ENCODE measurements around the gene FASTKD1. TPM values are rescaled to one million over a fixed set of nuclear protein-coding genes. Genes with fewer than 3 reads are reported as not detected.

Gene FASTKD1
- total and polyA plus RNA-seq, 2 donors (not counting 3 experiments of a cell fraction or from before 2014, with no cell fraction given), result 8.9 to 32.2 TPM

GRCh38 chr2:169513094-169513493 is 60.6 kb downstream of the FASTKD1 start:
- dilution Hi-C loops (cut with MboI; ENCODE audit: extremely low pct_ligation_motif_present, low sequenced_read_pairs), result no loop called here
- no peak overlapping the region for H3K4me2 ChIP-seq (ENCODE audit: insufficient read depth, low read length)
- no peaks in the 10 kb centered on the region for H3K27me3 ChIP-seq (ENCODE audit: control insufficient read depth in 2 of 2, insufficient read depth in 2 of 2, low read length in 2 of 2)
- CTCF ChIA-PET, result no interaction called here
- DNase-seq (ENCODE audit: low read depth, low spot score) (no peak), FAIRE-seq (no peak)
- TF ChIP-seq POLR2A (IDR thresholded peaks at IDR 0.05; ENCODE audit: low read depth, low read length) (no peak), JUN (IDR thresholded peaks at IDR 0.05; ENCODE audit: borderline replicate concordance, insufficient read depth, insufficient read length, low read depth) (no peak), EZH2 (IDR thresholded peaks at IDR 0.05; ENCODE audit: borderline replicate concordance, low read depth, low read length, severe bottlenecking) (no peak)
- no peaks in the 10 kb centered on the region for H3K9me3 ChIP-seq (replicated peaks; ENCODE audit: control insufficient read depth, insufficient read depth, low read length)
- POLR2A ChIA-PET, result no interaction called here
- H3K4me1 ChIP-seq (ENCODE audit: control insufficient read depth, extremely low read depth, insufficient read depth, low read length), result peaks cover 5% of the 10 kb centered on the region
- H3K9ac ChIP-seq (replicated peaks; ENCODE audit: extremely low read depth, insufficient read depth, low read length), result no peak overlapping the region
- H2AFZ ChIP-seq (ENCODE audit: low read depth, low read length), result no peak overlapping the region
- intact Hi-C loops (cut with micrococcal nuclease), result no loop called here
- H3K79me2 ChIP-seq (ENCODE audit: control insufficient read depth, insufficient read depth, low read length), result no peaks in the 10 kb centered on the region
- no peak overlapping the region for H3K4me3 ChIP-seq (replicated peaks in 1 of 3; ENCODE audit: insufficient read depth in 1 of 3, low read depth in 1 of 3, low read length in 3 of 3)
- no peaks in the 10 kb centered on the region for H3K9me1 ChIP-seq (replicated peaks; ENCODE audit: control insufficient read depth, extremely low read depth, insufficient read depth, low read length)
- no peaks in the 10 kb centered on the region for H4K20me1 ChIP-seq (replicated peaks; ENCODE audit: control insufficient read depth, extremely low read depth, insufficient read depth, low read length)
- no peaks in the 10 kb centered on the region for H3K36me3 ChIP-seq (ENCODE audit: control insufficient read depth in 2 of 2, extremely low read depth in 1 of 2, insufficient read depth in 2 of 2, low read length in 2 of 2)
- no TSS peak for BruUV-seq (replicated peaks)
- no peak overlapping the region for H3K27ac ChIP-seq (ENCODE audit: insufficient read depth, low read depth, low read length)

- no peak overlapping the region for H3K4me3 ChIP-seq (replicated peaks in 1 of 3; ENCODE audit: insufficient read depth in 1 of 3, low read depth in 1 of 3, low read length in 3 of 3)
- H3K36me3 ChIP-seq (ENCODE audit: control insufficient read depth in 2 of 2, extremely low read depth in 1 of 2, insufficient read depth in 2 of 2, low read length in 2 of 2), result no peaks in the 10 kb centered on the region
- TF ChIP-seq MYC (IDR thresholded peaks at IDR 0.05; ENCODE audit: low read depth, low read length) (no peak), JUN (IDR thresholded peaks at IDR 0.05; ENCODE audit: borderline replicate concordance, insufficient read depth, insufficient read length, low read depth) (no peak), CTCF (IDR thresholded peaks at IDR 0.05; ENCODE audit: extremely low read depth in 1 of 2, insufficient read depth in 1 of 2, low read depth in 1 of 2, low read length in 2 of 2) (no peak), FOS (IDR thresholded peaks at IDR 0.05; ENCODE audit: borderline replicate concordance, insufficient read depth, low read length) (no peak), EZH2 (IDR thresholded peaks at IDR 0.05; ENCODE audit: borderline replicate concordance, low read depth, low read length, severe bottlenecking) (no peak), POLR2A (IDR thresholded peaks at IDR 0.05; ENCODE audit: low read depth, low read length) (no peak), MAX (IDR thresholded peaks at IDR 0.05; ENCODE audit: insufficient read depth, insufficient read length) (no peak), POLR2AphosphoS5 (IDR thresholded peaks at IDR 0.05; ENCODE audit: insufficient read depth, low read depth, low read length) (no peak), GATA2 (IDR thresholded peaks at IDR 0.05; ENCODE audit: insufficient read depth, insufficient read length, low read depth, low read length) (no peak)
- FAIRE-seq (no peak), DNase-seq (ENCODE audit: low read depth, low spot score) (peak; percentile 6)
- intact Hi-C loops (cut with micrococcal nuclease), result no loop called here
- H3K27ac ChIP-seq (ENCODE audit: insufficient read depth, low read depth, low read length), result no peak overlapping the region
- H3K9ac ChIP-seq (replicated peaks; ENCODE audit: extremely low read depth, insufficient read depth, low read length), result no peak overlapping the region
- peaks cover 10% of the 10 kb centered on the region for H3K4me1 ChIP-seq (ENCODE audit: control insufficient read depth, extremely low read depth, insufficient read depth, low read length)
- no peaks in the 10 kb centered on the region for H3K79me2 ChIP-seq (ENCODE audit: control insufficient read depth, insufficient read depth, low read length)
- no peaks in the 10 kb centered on the region for H3K27me3 ChIP-seq (ENCODE audit: control insufficient read depth in 2 of 2, insufficient read depth in 2 of 2, low read length in 2 of 2)
- H2AFZ ChIP-seq (ENCODE audit: low read depth, low read length), result no peak overlapping the region
- ChIA-PET CTCF (no interaction called here), POLR2A (no interaction called here)
- dilution Hi-C loops (cut with MboI; ENCODE audit: extremely low pct_ligation_motif_present, low sequenced_read_pairs), result no loop called here
- no peaks in the 10 kb centered on the region for H3K9me1 ChIP-seq (replicated peaks; ENCODE audit: control insufficient read depth, extremely low read depth, insufficient read depth, low read length)
- no TSS peak for BruUV-seq (replicated peaks)
- no peaks in the 10 kb centered on the region for H4K20me1 ChIP-seq (replicated peaks; ENCODE audit: control insufficient read depth, extremely low read depth, insufficient read depth, low read length)
- no peaks in the 10 kb centered on the region for H3K9me3 ChIP-seq (replicated peaks; ENCODE audit: control insufficient read depth, insufficient read depth, low read length)
- no peak overlapping the region for H3K4me2 ChIP-seq (ENCODE audit: insufficient read depth, low read length)
Observed at GRCh38 chr2:169512525-169512924, 61.1 kb downstream of the FASTKD1 start.
